GM18873 (cell line): ENCODE results near the gene FGGY.
"Not testable (repeated sequence)": the region's sequence is repeated elsewhere in the genome, so short reads cannot be mapped to it uniquely, and the experiment has no call there.

Experiments
- ATAC-seq: cut with Tn5 transposase; IDR thresholded peaks from one replicate; pipeline ENCODE4 v1.9.1; 2021; ENCODE audit warnings: mild to moderate bottlenecking, moderate library complexity, moderate number of reproducible peaks; ENCODE audit not compliant: unreplicated experiment, low FRiP score

Gene FGGY

GRCh38 chr1:59560807-59561450 lies 264.0 kb downstream of the FGGY start:
- ATAC-seq = peak; percentile 67

GRCh38 chr1:59561796-59562195 lies 264.9 kb downstream of the FGGY start:
- no peak for ATAC-seq

DNA sequence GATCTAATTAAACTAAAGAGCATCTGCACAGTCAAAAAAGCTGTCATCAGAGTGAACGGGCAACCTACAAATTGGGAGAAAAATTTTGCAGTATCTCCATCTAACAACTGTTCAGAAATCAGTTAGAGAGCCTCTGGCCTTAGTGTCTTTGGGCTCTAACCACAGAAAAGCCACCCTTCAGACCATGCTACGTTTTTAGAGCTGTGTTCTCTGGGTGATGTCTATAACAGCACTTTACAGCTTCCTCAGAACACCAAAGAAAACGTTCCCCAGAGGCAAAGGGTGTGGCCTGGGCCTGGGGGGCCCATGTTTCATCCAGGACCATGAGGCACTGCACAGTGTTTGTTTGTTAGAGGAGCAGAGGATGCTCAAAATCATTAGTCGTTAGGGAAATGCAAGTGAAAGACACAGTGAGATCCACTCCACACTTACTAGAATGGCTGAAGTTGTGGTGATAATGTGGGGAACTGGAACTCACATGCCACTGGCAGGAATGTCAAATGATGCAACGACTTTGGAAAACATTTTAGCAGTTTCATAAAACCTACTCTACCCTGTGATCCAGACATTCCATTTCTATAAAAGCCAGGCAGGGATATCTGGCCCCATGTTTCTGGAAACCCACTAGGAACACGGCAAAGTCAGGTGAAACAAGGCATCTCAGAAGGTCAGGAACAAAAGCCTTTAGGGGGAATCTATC lies 267.4 kb downstream of the FGGY start:
- ATAC-seq = no peak

GRCh38 chr1:59565611-59566410 lies 268.9 kb downstream of the FGGY start:
- no peak for ATAC-seq

GRCh38 chr1:59568158-59568935 lies 271.5 kb downstream of the FGGY start:
- no peak for ATAC-seq

DNA sequence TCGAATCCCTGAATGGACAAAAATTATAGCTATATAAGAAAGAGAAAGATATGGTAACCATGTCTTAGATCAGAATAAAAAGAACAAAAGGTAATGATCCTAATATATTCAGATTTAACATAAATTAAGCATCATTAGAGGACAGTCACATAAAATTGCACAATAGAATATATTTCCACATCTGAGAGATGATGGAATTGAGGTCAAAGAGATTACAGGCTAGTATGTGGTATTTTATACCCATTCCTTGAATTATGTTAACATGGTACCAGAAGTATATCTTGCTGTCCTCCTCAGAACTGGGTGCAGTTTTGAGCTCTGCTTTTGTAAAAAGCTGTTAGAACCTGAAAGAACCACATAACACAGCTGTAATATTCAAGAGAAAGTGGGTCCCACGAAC lies 272.3 kb downstream of the FGGY start:
- no peak for ATAC-seq

- ATAC-seq = peak; percentile 76
Observed at GRCh38 chr1:59570524-59570923, 273.6 kb downstream of the FGGY start.

- no peak for ATAC-seq
Observed at GRCh38 chr1:59574085-59574484, 277.2 kb downstream of the FGGY start.

GRCh38 chr1:59577774-59578173 lies 280.9 kb downstream of the FGGY start:
- no peak for ATAC-seq

DNA sequence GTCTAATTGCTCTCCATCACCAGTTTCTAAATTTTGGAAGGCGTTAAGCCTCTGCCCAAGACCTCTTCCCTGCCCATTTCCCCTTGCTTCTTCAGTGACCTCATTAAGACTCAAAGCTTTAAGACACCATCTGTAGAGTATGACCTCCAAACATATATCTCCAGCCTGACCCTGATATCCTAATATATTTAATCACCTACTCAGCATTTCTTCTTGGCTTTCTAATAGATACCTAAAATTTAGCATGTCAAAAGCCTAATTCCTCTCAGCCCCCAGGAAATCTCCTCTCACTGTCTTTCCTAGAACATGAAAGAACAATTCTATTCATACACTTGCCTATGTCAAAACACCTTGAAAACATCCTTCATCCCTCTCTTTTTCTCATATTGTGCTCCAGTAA lies 282.3 kb downstream of the FGGY start:
- no peak for ATAC-seq

GRCh38 chr1:59580257-59580656 lies 283.4 kb downstream of the FGGY start:
- no peak for ATAC-seq

GRCh38 chr1:59592410-59592809 lies 295.5 kb downstream of the FGGY start:
- ATAC-seq = not testable (repeated sequence)

GRCh38 chr1:59592924-59593323 lies 296.0 kb downstream of the FGGY start:
- ATAC-seq = no peak

DNA sequence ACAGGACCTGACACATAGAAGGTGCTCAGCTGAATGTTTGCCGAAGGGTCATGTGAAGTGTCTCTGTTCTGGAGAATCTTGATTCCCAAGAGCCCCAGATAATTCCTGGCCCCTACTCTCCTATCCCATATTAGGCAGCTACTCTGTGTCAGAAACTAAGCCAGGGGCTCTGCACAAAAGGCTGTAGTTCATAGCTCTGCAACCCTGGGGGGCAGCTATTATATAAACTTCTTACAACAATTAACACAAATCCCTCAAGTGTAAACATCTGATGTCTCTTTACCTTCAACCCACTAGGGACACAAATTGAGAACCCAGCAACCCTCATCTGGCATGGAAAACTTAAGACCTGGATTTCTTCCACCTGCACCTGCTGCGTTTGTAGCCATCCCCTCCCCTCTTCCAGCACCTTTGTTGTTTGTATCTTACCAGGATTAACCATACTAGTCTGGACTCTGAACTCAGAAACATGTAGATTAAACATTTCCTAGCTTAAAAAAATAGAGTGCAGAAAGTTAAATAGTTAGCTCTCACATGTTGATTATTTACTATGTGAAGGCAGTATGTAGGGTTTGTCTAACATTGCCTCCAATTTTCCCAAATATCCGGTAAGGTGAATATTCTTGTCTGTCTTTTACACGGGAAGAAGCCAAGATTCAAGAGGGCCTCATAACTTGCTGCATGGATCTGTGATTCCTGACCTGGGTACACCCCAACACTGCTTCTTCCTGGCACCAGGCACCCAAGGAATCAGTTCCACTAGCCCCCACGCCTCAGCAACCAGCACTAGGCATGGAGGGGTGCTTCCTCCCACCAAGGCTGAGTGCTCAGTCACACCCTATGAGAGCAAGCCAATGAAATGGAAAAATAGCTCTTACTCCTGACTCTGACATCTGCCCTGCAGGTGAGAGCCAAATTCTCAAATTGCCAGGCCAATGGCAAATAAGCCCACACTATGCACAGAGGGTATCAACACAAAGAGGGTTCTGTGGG lies 297.2 kb downstream of the FGGY start:
- no peak for ATAC-seq

- no peak for ATAC-seq
Observed at GRCh38 chr1:59595774-59596173, 298.9 kb downstream of the FGGY start.

DNA sequence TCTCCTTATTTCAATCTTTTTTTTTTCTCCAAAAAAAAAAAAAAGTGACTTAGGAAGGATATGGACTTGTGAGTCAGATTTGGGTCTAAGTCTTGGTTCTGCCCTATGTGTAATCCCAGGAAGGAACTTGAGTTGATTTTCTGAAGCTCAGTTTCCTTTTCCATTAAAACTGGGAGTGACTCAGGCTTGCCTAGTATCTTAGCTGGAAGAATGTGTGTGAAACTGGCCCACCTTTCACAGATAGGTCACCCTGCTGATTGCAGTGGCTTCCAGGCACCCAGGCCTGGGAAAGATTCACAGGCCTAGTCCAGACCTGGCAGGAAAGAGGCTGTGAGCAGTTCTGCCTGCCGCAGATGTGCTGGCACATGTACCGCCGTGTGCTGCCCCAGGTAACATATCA lies 299.5 kb downstream of the FGGY start:
- no peak for ATAC-seq

DNA sequence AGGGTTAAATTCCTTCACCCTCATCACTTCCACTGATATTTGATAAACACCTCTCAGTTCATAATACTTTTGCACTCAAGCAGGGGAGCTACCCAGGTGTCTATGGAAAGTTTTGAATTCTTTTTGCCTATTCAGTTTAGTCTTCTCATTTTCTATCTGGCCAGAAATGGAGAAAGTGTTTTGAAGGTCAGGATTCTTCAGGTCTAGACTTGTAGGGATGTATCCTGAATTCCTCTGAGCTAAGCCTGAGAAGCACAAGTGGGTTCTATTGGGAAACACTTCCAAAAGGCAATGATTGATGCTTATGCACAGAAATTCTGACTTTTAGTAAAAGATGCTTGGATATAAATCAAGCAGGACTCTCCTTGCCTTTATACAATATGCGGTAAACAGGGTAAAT lies 300.1 kb downstream of the FGGY start:
- no peak for ATAC-seq

- ATAC-seq = no peak
Observed at GRCh38 chr1:59597420-59598119, 300.7 kb downstream of the FGGY start.

DNA sequence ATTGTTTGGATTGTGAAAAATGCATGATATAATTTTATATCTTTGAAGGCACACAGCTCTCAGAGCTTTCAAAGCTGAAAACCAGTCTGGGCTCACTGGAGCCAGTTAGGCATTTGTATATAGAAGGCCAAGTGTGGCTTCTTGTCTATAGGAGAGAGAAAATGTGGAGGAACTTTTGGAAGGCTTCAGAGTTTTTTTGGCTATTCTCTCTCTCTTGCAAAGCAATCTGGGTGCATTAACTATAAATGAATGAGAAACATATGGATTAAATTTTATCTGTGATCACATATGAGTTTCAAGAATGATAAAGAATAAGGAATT lies 301.2 kb downstream of the FGGY start:
- no peak for ATAC-seq
